Inflammatory macrophage treated with lipopolysaccharide for 1 hour (primary cell): Measurements from ENCODE around the gene MDM2.
A peak's percentile ranks its signal among the peaks of the same experiment; 100 is the strongest.
"Not testable (repeated sequence)": the region's sequence is repeated elsewhere in the genome, so short reads cannot be mapped to it uniquely, and the experiment has no call there.

ENCODE experiments used
- DNase-seq, 2 donors: peaks; one replicate each; pipeline ENCODE4 v3.0.0-alpha.2; 2020 to 2022

MDM2 gene

GRCh38 chr12:68808388-68809189 lies 612 bp downstream of the MDM2 start:
- peak; percentile 84 to 87 for DNase-seq

GRCh38 chr12:68809190-68810026 lies 1.4 kb downstream of the MDM2 start:
- DNase-seq = no peak

GRCh38 chr12:68810027-68810389 lies 2.0 kb downstream of the MDM2 start:
- DNase-seq = not testable (repeated sequence)

- not testable (repeated sequence) for DNase-seq
These were observed 3.6 kb downstream of the MDM2 start for GRCh38 chr12:68811573-68811972.

GRCh38 chr12:68812553-68813241 lies 4.7 kb downstream of the MDM2 start:
- no peak for DNase-seq

GRCh38 chr12:68813242-68813593 lies 5.2 kb downstream of the MDM2 start:
- no peak for DNase-seq

GRCh38 chr12:68814490-68815231 lies 6.7 kb downstream of the MDM2 start:
- no peak for DNase-seq

- no peak for DNase-seq
These were observed 7.4 kb downstream of the MDM2 start for GRCh38 chr12:68815232-68815927.

GRCh38 chr12:68815928-68816800 lies 8.2 kb downstream of the MDM2 start:
- no peak for DNase-seq

GRCh38 chr12:68819481-68819880 lies 11.5 kb downstream of the MDM2 start:
- not testable (repeated sequence) for DNase-seq

- no peak for DNase-seq
These were observed 13.6 kb downstream of the MDM2 start for GRCh38 chr12:68821357-68822188.

GRCh38 chr12:68823696-68824095 lies 15.7 kb downstream of the MDM2 start:
- no peak for DNase-seq

GRCh38 chr12:68824131-68824530 lies 16.2 kb downstream of the MDM2 start:
- no peak for DNase-seq

- DNase-seq = no peak
These were observed 16.7 kb downstream of the MDM2 start for GRCh38 chr12:68824597-68825250.

GRCh38 chr12:68825569-68826217 lies 17.7 kb downstream of the MDM2 start:
- DNase-seq = no peak

GRCh38 chr12:68827895-68828671 lies 20.1 kb downstream of the MDM2 start:
- DNase-seq = no peak

- DNase-seq = no peak
These were observed 20.7 kb downstream of the MDM2 start for GRCh38 chr12:68828672-68829068.

GRCh38 chr12:68831272-68831671 lies 23.3 kb downstream of the MDM2 start:
- no peak for DNase-seq
